C4-2B (cell line): ENCODE measurements around the gene KCNQ5.
"Not testable (repeated sequence)": the region's sequence is repeated elsewhere in the genome, so short reads cannot be mapped to it uniquely, and the experiment has no call there.

Source experiments
- H3K27ac ChIP-seq: fragments of 450-650 bp; 2 replicates; pipeline ENCODE4 v1.5.1; 2017
- ZFX ChIP-seq: fragments of 450-650 bp; IDR thresholded peaks from 2 replicates; pipeline ENCODE4 v1.6.1; 2017
- TF ChIP-seq, protein P1 (sequence below): fragments of 450-650 bp; conservative IDR thresholded peaks from 2 replicates; pipeline ENCODE4 v1.5.1; 2017; ENCODE audit warnings: mild to moderate bottlenecking

Gene KCNQ5

DNA sequence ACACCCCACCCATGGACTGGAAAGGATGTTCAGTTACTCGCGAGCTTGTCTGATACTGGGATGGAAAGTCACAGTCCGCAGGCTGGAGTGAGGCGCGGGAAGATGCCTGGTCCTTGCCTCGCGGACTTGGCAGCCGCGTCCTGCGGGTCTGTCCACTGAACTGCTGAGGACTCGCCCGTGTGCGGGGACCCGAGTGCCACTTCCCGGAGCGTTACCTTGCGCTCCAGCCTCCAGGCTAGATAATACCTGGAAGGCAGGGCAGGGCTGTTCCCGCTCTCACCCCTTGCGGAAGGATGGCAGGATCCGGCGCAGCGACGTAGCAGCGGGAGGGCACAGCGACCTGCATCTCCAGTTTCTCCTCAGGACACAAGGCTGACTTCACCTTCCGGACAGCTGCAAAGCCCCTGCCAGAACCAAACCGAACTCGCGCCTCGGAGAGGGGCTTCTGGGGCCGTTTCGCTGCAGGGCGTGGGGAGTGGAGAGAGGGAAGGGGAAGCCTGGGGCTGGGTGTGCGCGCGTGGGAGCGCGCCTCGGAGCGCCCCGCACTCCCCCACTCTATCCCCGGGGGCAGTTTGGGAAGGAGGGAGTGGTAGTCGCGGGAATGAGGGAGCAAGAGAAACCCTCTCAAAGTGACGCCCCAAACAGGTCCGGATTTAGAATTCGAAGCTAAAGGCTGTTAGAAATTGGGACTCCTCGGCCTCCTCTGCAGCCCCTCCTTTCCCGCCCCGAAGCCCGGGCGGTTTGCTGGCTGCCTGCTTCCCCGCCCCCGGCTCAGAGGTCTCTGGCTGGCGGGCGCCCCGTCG, at the start of gene KCNQ5:
KCNQ5 (plus strand) TSS at position 774 of the 803 bp plus-strand sequence.
- TF ChIP-seq ZFX = no peak
- TF ChIP-seq, protein P1, sequence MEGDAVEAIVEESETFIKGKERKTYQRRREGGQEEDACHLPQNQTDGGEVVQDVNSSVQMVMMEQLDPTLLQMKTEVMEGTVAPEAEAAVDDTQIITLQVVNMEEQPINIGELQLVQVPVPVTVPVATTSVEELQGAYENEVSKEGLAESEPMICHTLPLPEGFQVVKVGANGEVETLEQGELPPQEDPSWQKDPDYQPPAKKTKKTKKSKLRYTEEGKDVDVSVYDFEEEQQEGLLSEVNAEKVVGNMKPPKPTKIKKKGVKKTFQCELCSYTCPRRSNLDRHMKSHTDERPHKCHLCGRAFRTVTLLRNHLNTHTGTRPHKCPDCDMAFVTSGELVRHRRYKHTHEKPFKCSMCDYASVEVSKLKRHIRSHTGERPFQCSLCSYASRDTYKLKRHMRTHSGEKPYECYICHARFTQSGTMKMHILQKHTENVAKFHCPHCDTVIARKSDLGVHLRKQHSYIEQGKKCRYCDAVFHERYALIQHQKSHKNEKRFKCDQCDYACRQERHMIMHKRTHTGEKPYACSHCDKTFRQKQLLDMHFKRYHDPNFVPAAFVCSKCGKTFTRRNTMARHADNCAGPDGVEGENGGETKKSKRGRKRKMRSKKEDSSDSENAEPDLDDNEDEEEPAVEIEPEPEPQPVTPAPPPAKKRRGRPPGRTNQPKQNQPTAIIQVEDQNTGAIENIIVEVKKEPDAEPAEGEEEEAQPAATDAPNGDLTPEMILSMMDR = no peak
- H3K27ac ChIP-seq = peak within 1 kb of the TSS; percentile 79

DNA sequence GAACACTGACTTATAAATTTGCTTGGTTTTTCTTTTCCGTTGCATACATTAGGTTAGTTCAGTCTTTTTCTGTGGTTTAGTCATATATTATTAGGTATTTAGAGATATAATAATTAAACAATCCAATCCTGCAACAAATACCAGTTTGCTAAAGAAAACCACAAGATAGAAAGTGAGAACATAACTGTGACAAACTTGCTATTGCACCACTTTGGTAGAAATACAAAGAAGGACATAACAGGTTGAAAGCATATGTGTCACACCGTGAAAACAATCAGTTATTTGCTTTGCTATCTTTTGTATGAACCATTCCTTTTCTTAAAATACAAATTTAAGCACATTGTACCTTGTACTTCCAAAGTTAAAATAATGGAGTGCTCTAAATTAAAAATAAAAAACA, 42.0 kb upstream of the KCNQ5 start:
- TF ChIP-seq, protein P1 = no peak
- TF ChIP-seq ZFX = no peak
- H3K27ac ChIP-seq = no peak overlapping the region

DNA sequence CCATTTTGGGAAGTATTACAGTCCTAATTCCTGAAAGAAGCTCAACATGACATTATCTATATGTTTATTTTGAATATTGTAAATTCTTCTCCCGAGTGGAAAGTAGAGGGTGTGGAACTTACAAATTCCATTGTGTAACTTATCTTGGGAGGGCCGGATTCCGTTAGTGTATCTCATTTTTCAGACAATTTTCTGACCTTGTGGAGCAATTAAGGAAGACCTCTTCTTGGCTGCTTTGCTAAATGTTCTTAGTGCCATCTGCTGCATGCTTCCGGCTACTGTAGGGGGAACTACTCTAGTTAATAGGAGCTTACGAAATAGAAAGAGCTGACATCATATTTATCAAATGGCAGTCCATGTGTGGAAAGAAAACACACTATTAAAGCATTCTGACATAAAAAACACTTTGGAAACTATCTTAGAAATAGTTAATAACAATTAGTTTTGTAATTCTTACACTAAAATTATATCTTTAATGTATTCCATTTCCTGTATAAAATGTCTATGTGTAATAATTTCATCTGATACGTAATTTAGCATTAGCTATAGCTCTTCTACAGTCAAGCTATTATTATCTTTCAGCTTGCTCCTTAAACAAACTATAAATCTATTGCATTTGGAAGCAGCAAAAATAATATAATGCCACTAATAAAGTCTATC, 41.5 kb upstream of the KCNQ5 start:
- no peak overlapping the region for H3K27ac ChIP-seq
- TF ChIP-seq, protein P1 = peak; percentile 66
- no peak for TF ChIP-seq ZFX

DNA sequence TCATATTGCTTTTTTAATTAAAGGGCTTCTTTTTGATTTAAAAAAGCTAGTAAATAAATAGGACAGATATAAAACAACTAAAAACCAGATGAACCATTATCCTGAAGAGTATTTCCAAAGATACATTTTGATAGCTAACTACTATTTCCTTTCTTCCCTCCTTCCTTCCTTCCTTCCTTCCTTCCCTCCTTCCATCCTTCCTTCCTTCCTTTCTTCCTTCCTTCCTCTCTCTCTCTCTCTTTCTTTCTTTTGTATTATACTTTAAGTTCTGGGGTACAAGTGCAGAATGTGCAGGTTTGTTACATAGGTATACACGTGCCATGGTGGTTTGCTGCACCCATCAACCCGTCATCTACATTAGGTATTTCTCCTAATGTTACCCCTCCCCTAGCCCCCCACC, 40.9 kb upstream of the KCNQ5 start:
- H3K27ac ChIP-seq = not testable (repeated sequence)

DNA sequence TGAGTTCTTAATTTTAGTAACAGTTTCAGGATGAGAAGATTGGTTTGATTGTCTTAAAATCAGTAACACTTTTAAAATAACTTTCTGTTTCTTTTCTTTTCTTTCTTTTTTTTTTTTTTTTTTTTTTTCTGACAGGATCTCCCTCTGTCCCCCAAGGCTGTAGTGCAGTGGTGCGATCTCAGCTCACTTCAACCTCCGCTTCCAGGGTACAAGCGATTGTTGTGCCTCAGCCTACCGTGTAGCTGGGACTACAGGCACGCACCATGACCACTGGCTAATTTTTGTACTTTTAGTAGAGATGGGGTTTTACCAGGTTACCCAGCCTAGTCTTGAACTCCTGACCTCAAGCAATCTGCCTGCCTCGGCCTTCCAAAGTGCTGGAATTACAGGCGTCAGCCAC, 33.7 kb upstream of the KCNQ5 start:
- peak overlapping the region; percentile 33; the same call in 1 of the 2 replicates for H3K27ac ChIP-seq
- TF ChIP-seq, protein P1 = no peak
- no peak for TF ChIP-seq ZFX

DNA sequence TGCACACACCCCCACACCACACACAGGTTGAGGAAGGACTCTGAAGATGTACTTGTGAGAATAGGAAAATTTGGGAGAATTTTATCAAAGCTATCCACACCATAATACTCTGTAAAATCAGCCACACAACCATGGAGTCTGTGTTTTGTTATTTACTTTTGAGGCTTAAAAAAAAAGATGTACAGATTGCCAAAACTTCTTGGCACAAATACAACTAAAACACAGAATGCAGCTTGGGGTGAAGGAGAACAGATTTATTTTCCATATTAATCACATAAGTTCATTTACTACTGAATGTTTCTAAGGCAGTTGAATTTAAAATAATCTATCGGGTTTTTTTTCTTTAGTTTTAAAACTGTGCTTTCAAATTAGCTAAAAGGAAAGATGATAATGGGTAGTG, 32.8 kb upstream of the KCNQ5 start:
- no peak overlapping the region for H3K27ac ChIP-seq
- TF ChIP-seq, protein P1 = no peak
- TF ChIP-seq ZFX = no peak

DNA sequence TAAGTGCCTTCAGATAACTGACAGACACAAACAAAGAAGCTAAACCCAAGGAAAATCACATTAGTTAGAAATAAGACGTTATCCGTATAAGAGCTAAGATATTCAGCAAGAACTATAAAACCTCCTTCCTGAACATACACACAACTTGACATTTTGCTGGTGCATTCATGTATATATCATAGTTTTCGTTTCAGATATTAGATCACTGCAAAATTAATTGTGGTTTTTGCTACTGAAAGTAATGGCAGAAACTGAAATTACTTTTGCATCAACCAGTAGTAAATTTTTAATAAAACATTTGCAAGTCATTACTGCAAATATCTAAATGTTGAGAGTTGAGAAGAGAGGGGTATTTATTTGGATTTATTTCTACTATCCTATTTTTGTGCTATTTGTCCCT, 26.1 kb upstream of the KCNQ5 start:
- no peak overlapping the region for H3K27ac ChIP-seq
- TF ChIP-seq, protein P1 = no peak
- no peak for TF ChIP-seq ZFX
